GM20000 (cell line): Measurements from ENCODE around the gene CLECL1.
"Not testable (repeated sequence)": the region's sequence is repeated elsewhere in the genome, so short reads cannot be mapped to it uniquely, and the experiment has no call there.

ENCODE experiments used
- DNase-seq: peaks from one replicate; pipeline ENCODE4 v3.0.0; 2012; ENCODE audit warnings: low spot score
- CTCF ChIP-seq: IDR thresholded peaks from 2 replicates; pipeline ENCODE4 v1.5.1; 2012; ENCODE audit warnings: mild to moderate bottlenecking, control low read depth; ENCODE audit errors: extremely low read depth, missing control alignments

CLECL1 gene

GRCh38 chr12:9718968-9719367 lies 13.9 kb downstream of the CLECL1 start:
- no peak for TF ChIP-seq CTCF
- DNase-seq, result no peak

GRCh38 chr12:9717070-9717925 lies 15.6 kb downstream of the CLECL1 start:
- TF ChIP-seq CTCF, result no peak
- DNase-seq, result no peak

- DNase-seq, result not testable (repeated sequence)
Measured at GRCh38 chr12:9713032-9713558, 19.8 kb downstream of the CLECL1 start.

GRCh38 chr12:9711664-9712063 lies 21.2 kb downstream of the CLECL1 start:
- TF ChIP-seq CTCF, result no peak
- DNase-seq, result no peak

GRCh38 chr12:9710584-9711375 lies 22.1 kb downstream of the CLECL1 start:
- TF ChIP-seq CTCF, result no peak
- no peak for DNase-seq

GRCh38 chr12:9708853-9709252 lies 24.0 kb downstream of the CLECL1 start:
- no peak for DNase-seq
- TF ChIP-seq CTCF, result no peak

GRCh38 chr12:9707864-9708808 lies 24.8 kb downstream of the CLECL1 start:
- TF ChIP-seq CTCF, result peak; percentile 67

More at GRCh38 chr12:9707864-9708808, 24.8 kb downstream of the CLECL1 start:
- no peak for DNase-seq
